Ascending aorta (tissue), 2 donors: ENCODE results near the gene HOPX. TPM values are rescaled to one million over a fixed set of nuclear protein-coding genes. Genes with fewer than 3 reads are reported as not detected.

ENCODE experiments used
- DNase-seq, 2 donors: peaks; one replicate each; pipeline ENCODE4 v3.0.0-alpha.2; 2019; ENCODE audit warnings: low spot score in 2 of 2
- H3K27ac ChIP-seq, 2 donors: fragments of 200-600 bp; sonication (generic); one replicate each; pipeline ENCODE4 v1.5.1; 2016 to 2017; ENCODE audit warnings: mild to moderate bottlenecking in 1 of 2
- H3K27me3 ChIP-seq: fragments of 200-600 bp; sonication (generic); one replicate; pipeline ENCODE4 v1.5.1; 2017
- H3K36me3 ChIP-seq, 2 donors: fragments of 200-600 bp; sonication (generic); one replicate each; pipeline ENCODE4 v1.5.1; 2016
- H3K4me1 ChIP-seq, 2 donors: fragments of 200-600 bp; sonication (generic); one replicate each; pipeline ENCODE4 v1.5.1; 2016 to 2017; ENCODE audit warnings: mild to moderate bottlenecking in 1 of 2
- H3K4me3 ChIP-seq, 2 donors: fragments of 200-600 bp; sonication (generic); one replicate each; pipeline ENCODE4 v1.5.1; 2016 to 2017; ENCODE audit warnings: mild to moderate bottlenecking in 1 of 2
- H3K9me3 ChIP-seq, 2 donors: fragments of 200-600 bp; sonication (generic); one replicate each; pipeline ENCODE4 v1.5.1; 2016
- intact Hi-C: fragments of 100-400 bp; cut with DNase I; formaldehyde crosslinking; loops from one replicate; pipeline ENCODE4 v1.15.1; 2023
- total RNA-seq: library from RNA; depleted of rRNA; stranded (reverse); fragments of >200 nt; gene quantifications from one replicate; pipeline ENCODE4 v1.1.0, GENCODE V29; 2016
- TF ChIP-seq, protein P1 (sequence below), 3 experiments: fragments of 200-600 bp in 2 of 3; fragments of 450-650 bp in 1 of 3; sonication (generic) in 2 of 3; IDR thresholded peaks; one replicate each; pipeline ENCODE4 v1.5.1; 2016 to 2019; ENCODE audit warnings: antibody characterized with exemption in 3 of 3, mild to moderate bottlenecking in 1 of 3, moderate library complexity in 1 of 3

The HOPX gene
- total RNA-seq, 1 donor from 2014 or later: 54.2 TPM

DNA sequence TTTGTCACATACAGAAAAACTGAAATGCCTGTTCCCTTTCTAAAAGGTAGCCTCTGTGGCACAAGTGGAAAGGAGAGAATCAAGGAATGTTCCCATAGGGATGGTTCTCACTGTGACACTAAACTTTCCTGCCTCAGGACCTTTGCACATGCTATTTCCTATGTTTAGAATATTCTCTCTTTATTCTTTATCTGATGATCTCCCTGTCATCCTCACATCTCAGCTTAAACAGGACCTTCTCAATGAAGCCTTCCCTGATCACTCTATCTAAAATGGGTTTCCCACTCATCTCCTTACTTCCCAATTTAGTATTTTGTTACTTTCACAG is 32.3 kb downstream of the HOPX start:
- intact Hi-C loops: no loop called here
- Histone ChIP-seq H3K27ac (no peak overlapping the region), H3K27me3 (no peaks in the 10 kb centered on the region), H3K9me3 (peaks cover 0 to 5% of the 10 kb centered on the region in 2 donors), H3K4me1 (no peaks in the 10 kb centered on the region), H3K4me3 (no peak overlapping the region), H3K36me3 (no peaks in the 10 kb centered on the region)
- TF ChIP-seq, protein P1, sequence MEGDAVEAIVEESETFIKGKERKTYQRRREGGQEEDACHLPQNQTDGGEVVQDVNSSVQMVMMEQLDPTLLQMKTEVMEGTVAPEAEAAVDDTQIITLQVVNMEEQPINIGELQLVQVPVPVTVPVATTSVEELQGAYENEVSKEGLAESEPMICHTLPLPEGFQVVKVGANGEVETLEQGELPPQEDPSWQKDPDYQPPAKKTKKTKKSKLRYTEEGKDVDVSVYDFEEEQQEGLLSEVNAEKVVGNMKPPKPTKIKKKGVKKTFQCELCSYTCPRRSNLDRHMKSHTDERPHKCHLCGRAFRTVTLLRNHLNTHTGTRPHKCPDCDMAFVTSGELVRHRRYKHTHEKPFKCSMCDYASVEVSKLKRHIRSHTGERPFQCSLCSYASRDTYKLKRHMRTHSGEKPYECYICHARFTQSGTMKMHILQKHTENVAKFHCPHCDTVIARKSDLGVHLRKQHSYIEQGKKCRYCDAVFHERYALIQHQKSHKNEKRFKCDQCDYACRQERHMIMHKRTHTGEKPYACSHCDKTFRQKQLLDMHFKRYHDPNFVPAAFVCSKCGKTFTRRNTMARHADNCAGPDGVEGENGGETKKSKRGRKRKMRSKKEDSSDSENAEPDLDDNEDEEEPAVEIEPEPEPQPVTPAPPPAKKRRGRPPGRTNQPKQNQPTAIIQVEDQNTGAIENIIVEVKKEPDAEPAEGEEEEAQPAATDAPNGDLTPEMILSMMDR (IDR thresholded peaks at IDR 0.05): no peak
- DNase-seq: no peak

DNA sequence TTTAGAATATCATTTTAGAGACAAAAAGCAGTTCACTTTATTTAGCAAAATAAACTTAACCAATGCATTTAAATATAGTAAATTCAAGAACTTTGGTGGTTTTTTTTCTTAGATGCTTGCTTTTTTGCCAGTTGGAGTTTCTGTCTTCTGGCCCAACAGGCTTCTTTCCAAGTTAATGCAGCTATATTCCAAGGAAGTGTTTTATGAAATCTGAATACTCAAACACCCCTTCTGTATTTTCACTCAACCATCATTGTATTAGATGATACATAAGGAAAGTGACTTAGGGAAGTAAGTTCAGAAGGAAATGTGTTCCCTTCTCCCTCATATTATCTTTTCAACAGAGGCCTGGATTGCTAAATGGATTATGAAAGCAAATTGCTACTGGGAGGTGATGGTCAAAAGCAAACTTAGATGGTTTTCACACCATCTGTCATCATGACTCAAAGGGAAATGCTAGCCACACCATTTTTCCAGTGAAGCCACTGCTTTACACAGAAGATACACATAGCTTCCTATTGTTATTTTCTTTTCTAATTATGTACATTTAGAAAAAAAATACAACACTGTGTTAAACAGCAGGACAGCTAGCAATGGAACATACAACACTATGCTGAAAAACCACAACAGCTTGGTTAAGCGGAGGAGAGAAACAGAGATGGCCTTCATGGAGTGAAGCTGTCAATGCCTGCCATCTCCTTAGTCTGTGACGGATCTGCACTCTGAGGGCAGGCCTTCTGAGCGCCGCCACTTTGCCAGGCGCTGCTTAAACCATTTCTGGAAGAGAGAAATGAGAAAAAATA is 32.9 kb downstream of the HOPX start:
- intact Hi-C loops: no loop called here
- Histone ChIP-seq H3K27ac (no peak overlapping the region), H3K27me3 (no peaks in the 10 kb centered on the region), H3K4me3 (no peak overlapping the region), H3K36me3 (no peaks in the 10 kb centered on the region), H3K4me1 (no peaks in the 10 kb centered on the region), H3K9me3 (peaks cover 0 to 5% of the 10 kb centered on the region in 2 donors)
- TF ChIP-seq, protein P1 (IDR thresholded peaks at IDR 0.05): no peak
- DNase-seq: no peak

DNA sequence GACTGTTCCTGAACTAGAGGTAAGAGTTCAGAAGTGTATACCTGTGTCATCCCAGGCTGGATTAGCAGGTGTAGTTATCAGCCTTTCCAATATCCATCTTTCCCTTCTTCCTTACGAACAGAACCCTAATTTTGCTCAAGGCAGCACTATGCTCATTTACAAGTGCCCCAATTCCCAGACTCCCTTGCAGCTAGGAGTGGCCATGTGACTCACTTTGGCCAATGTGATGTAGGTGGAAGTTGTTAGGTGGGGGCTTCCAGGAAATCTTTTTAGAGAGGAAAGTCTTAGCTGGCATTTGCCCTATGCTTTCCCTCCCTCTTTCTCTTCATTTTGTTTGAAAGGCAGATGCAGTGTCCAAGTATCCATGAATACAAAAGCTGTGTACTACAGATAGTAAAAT is 34.8 kb downstream of the HOPX start:
- no peaks in the 10 kb centered on the region for H3K36me3 ChIP-seq
- no peaks in the 10 kb centered on the region for H3K27me3 ChIP-seq
- no peak overlapping the region for H3K27ac ChIP-seq
- intact Hi-C loops: no loop called here
- H3K9me3 ChIP-seq: peaks cover 0 to 5% of the 10 kb centered on the region in 2 donors
- no peak overlapping the region for H3K4me3 ChIP-seq
- TF ChIP-seq, protein P1 (IDR thresholded peaks at IDR 0.05): no peak
- no peaks in the 10 kb centered on the region for H3K4me1 ChIP-seq
- no peak for DNase-seq

GRCh38 chr4:56643596-56643995 is 37.5 kb downstream of the HOPX start:
- Histone ChIP-seq H3K36me3 (no peaks in the 10 kb centered on the region), H3K4me1 (no peaks in the 10 kb centered on the region), H3K27me3 (no peaks in the 10 kb centered on the region), H3K27ac (no peak overlapping the region), H3K9me3 (peaks cover 0 to 5% of the 10 kb centered on the region in 2 donors), H3K4me3 (no peak overlapping the region)
- intact Hi-C loops: no loop called here
- TF ChIP-seq, protein P1 (IDR thresholded peaks at IDR 0.05): no peak
- no peak for DNase-seq

GRCh38 chr4:56641494-56642051 is 39.5 kb downstream of the HOPX start:
- intact Hi-C loops: no loop called here
- H3K4me3 ChIP-seq: no peak overlapping the region
- no peaks in the 10 kb centered on the region for H3K4me1 ChIP-seq
- no peaks in the 10 kb centered on the region for H3K36me3 ChIP-seq
- H3K9me3 ChIP-seq: peaks cover 0 to 5% of the 10 kb centered on the region in 2 donors
- H3K27ac ChIP-seq: no peak overlapping the region
- H3K27me3 ChIP-seq: no peaks in the 10 kb centered on the region
- TF ChIP-seq, protein P1 (IDR thresholded peaks at IDR 0.05): no peak
- no peak for DNase-seq
